HCT116 (cell line): ENCODE data around the gene PRPF18.

Experiments used
- CEBPB ChIP-seq: IDR thresholded peaks from 2 replicates; pipeline ENCODE4 v1.6.1; 2012; ENCODE audit warnings: low read depth
- EGR1 ChIP-seq: IDR thresholded peaks from 2 replicates; pipeline ENCODE4 v1.6.1; 2012; ENCODE audit warnings: low read depth
- EZH2 ChIP-seq: fragments of 200-600 bp; sonication (generic); IDR thresholded peaks from 2 replicates; pipeline ENCODE4 v1.6.1; 2017; ENCODE audit warnings: antibody characterized with exemption, mixed run types
- JUND ChIP-seq: IDR thresholded peaks from 2 replicates; pipeline ENCODE4 v1.6.1; 2012
- MAX ChIP-seq: IDR thresholded peaks from 2 replicates; pipeline ENCODE4 v1.6.1; 2012
- POLR2A ChIP-seq: IDR thresholded peaks from 2 replicates; pipeline ENCODE4 v1.7.0; 2011; ENCODE audit warnings: borderline replicate concordance; ENCODE audit not compliant: insufficient read depth, insufficient read length; ENCODE audit errors: extremely low read depth
- RAD21 ChIP-seq: IDR thresholded peaks from 2 replicates; pipeline ENCODE4 v1.6.1; 2012; ENCODE audit warnings: low read depth, mild to moderate bottlenecking
- SP1 ChIP-seq: IDR thresholded peaks from 2 replicates; pipeline ENCODE4 v1.6.1; 2012; ENCODE audit warnings: low read depth
- YY1 ChIP-seq: IDR thresholded peaks from 2 replicates; pipeline ENCODE4 v1.6.1; 2011; ENCODE audit warnings: low read length, low read depth, moderate library complexity, mild to moderate bottlenecking; ENCODE audit not compliant: insufficient replicate concordance; ENCODE audit errors: extremely low read depth
- ZFX ChIP-seq: fragments of 450-650 bp; IDR thresholded peaks from 2 replicates; pipeline ENCODE4 v1.6.1; 2017
- ZNF274 ChIP-seq: fragments of 200-500 bp; sonication (Bioruptor generic); IDR thresholded peaks from 2 replicates; pipeline ENCODE4 v1.6.1; 2014; ENCODE audit warnings: mild to moderate bottlenecking, low read depth, low read length, inconsistent platforms
- TF ChIP-seq, protein P1 (sequence below), 3 experiments: fragments of 200-600 bp in 1 of 3; sonication (generic) in 1 of 3; IDR thresholded peaks in 2 of 3; conservative IDR thresholded peaks in 1 of 3; 2 replicates each; pipeline ENCODE4 v1.5.1; 2012 to 2017; ENCODE audit warnings: low read depth in 2 of 3, low read length in 2 of 3, antibody characterized with exemption in 1 of 3, borderline replicate concordance in 1 of 3, control low read depth in 1 of 3, mild to moderate bottlenecking in 1 of 3, mixed read lengths in 1 of 3, mixed run types in 1 of 3, moderate library complexity in 1 of 3; ENCODE audit not compliant: insufficient read depth in 1 of 3
- TF ChIP-seq, protein P2 (sequence below): IDR thresholded peaks from 2 replicates; pipeline ENCODE4 v1.6.1; 2011; ENCODE audit warnings: mild to moderate bottlenecking, low read length, moderate library complexity; ENCODE audit not compliant: insufficient replicate concordance; ENCODE audit errors: extremely low read depth

DNA sequence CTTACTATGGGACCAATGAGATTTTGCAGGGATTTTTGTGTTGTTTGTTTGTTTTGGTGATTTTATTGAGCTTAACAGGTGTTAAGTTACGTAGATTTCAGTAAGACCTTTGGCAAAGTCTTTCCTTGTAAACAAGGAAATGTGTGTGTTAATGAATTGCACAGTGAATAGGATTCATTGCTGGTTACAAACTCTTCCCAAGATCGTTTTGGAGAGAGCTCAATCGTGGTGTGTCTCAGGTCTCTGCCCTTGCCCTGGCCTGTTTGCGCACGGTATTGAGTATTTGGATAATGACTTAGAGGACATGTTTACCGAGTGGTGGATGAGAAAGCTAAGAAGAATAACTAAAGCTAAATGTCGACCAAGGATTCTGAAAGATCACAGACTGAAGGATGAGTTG, 41.9 kb downstream of the PRPF18 start:
- no peak for TF ChIP-seq JUND
- TF ChIP-seq MAX: no peak
- TF ChIP-seq SP1: no peak
- TF ChIP-seq ZNF274: no peak
- no peak for TF ChIP-seq YY1
- no peak for TF ChIP-seq POLR2A
- TF ChIP-seq RAD21: no peak
- TF ChIP-seq, protein P1, sequence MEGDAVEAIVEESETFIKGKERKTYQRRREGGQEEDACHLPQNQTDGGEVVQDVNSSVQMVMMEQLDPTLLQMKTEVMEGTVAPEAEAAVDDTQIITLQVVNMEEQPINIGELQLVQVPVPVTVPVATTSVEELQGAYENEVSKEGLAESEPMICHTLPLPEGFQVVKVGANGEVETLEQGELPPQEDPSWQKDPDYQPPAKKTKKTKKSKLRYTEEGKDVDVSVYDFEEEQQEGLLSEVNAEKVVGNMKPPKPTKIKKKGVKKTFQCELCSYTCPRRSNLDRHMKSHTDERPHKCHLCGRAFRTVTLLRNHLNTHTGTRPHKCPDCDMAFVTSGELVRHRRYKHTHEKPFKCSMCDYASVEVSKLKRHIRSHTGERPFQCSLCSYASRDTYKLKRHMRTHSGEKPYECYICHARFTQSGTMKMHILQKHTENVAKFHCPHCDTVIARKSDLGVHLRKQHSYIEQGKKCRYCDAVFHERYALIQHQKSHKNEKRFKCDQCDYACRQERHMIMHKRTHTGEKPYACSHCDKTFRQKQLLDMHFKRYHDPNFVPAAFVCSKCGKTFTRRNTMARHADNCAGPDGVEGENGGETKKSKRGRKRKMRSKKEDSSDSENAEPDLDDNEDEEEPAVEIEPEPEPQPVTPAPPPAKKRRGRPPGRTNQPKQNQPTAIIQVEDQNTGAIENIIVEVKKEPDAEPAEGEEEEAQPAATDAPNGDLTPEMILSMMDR (IDR thresholded peaks at IDR 0.05 in 2 of 3, conservative IDR thresholded peaks at IDR 0.05 in 1 of 3; ENCODE audit: borderline replicate concordance in 1 of 3, insufficient read depth in 1 of 3, low read depth in 2 of 3, low read length in 2 of 3): no peak
- no peak for TF ChIP-seq EGR1
- no peak for TF ChIP-seq EZH2
- TF ChIP-seq ZFX: no peak
- no peak for TF ChIP-seq CEBPB
- TF ChIP-seq, protein P2, sequence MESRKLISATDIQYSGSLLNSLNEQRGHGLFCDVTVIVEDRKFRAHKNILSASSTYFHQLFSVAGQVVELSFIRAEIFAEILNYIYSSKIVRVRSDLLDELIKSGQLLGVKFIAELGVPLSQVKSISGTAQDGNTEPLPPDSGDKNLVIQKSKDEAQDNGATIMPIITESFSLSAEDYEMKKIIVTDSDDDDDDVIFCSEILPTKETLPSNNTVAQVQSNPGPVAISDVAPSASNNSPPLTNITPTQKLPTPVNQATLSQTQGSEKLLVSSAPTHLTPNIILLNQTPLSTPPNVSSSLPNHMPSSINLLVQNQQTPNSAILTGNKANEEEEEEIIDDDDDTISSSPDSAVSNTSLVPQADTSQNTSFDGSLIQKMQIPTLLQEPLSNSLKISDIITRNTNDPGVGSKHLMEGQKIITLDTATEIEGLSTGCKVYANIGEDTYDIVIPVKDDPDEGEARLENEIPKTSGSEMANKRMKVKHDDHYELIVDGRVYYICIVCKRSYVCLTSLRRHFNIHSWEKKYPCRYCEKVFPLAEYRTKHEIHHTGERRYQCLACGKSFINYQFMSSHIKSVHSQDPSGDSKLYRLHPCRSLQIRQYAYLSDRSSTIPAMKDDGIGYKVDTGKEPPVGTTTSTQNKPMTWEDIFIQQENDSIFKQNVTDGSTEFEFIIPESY: no peak
